A673 (cell line): ENCODE measurements around the gene PAOX. TPM values are rescaled to one million over a fixed set of nuclear protein-coding genes. Genes with fewer than 3 reads are reported as not detected.
A peak's percentile ranks its signal among the peaks of the same experiment; 100 is the strongest.

Experiments used
- Bru-seq: library from RNA; stranded (reverse); fragments of 400-500 nt; gene quantifications from one replicate; lab custom pipeline; 2021; lab: Mats Ljungman, UMichigan
- BruChase-seq, 2 experiments: library from RNA; stranded (reverse); fragments of 400-500 nt; gene quantifications; one replicate each; lab custom pipeline; 2021; lab: Mats Ljungman, UMichigan
- BruUV-seq: library from RNA; stranded (reverse); fragments of 400-500 nt; replicated peaks from 2 replicates; lab custom pipeline; 2021; lab: Mats Ljungman, UMichigan
- CTCF ChIA-PET: fragments of 300-600 bp; sonication (Branson Sonifier 250); formaldehyde crosslinking; loops from one replicate; lab custom pipeline; 2022; ENCODE audit warnings: antibody characterized with exemption; lab: Charles Lee
- POLR2A ChIA-PET: fragments of 300-600 bp; sonication (Branson Sonifier 250); formaldehyde crosslinking; loops from one replicate; lab custom pipeline; 2022; ENCODE audit warnings: antibody characterized with exemption; ENCODE audit not compliant: low non-redundant PET; lab: Charles Lee
- DNase-seq: peaks from one replicate; pipeline ENCODE4 v3.0.0-alpha.2; 2015; ENCODE audit warnings: low spot score
- H3K27ac ChIP-seq: fragments of 200-600 bp; sonication (generic); 2 replicates; pipeline ENCODE4 v1.5.1; 2016; ENCODE audit warnings: mixed run types, low read depth, mild to moderate bottlenecking, mixed read lengths, antibody characterized with exemption, low read length; ENCODE audit not compliant: poor library complexity, severe bottlenecking
- H3K27me3 ChIP-seq: fragments of 200-600 bp; sonication (generic); replicated peaks from 2 replicates; pipeline ENCODE4 v1.6.1; 2017; ENCODE audit warnings: mixed run types, low read depth, mild to moderate bottlenecking, mixed read lengths, antibody characterized with exemption, low read length; ENCODE audit not compliant: insufficient read depth, poor library complexity
- H3K36me3 ChIP-seq: fragments of 200-600 bp; sonication (generic); 2 replicates; pipeline ENCODE4 v1.6.1; 2016; ENCODE audit warnings: mixed run types, mild to moderate bottlenecking, mixed read lengths, antibody characterized with exemption, low read length; ENCODE audit not compliant: insufficient read depth, poor library complexity, severe bottlenecking
- H3K4me1 ChIP-seq: fragments of 200-600 bp; sonication (generic); 2 replicates; pipeline ENCODE4 v1.6.1; 2017; ENCODE audit warnings: mixed run types, mild to moderate bottlenecking, mixed read lengths, antibody characterized with exemption, low read length; ENCODE audit not compliant: insufficient read depth, poor library complexity, severe bottlenecking
- H3K4me3 ChIP-seq: fragments of 200-600 bp; sonication (generic); 2 replicates; pipeline ENCODE4 v1.5.1; 2016; ENCODE audit warnings: low read depth, mixed run types, mild to moderate bottlenecking, mixed read lengths, low read length; ENCODE audit not compliant: poor library complexity, severe bottlenecking
- H3K9me3 ChIP-seq: fragments of 200-600 bp; sonication (generic); 2 replicates; pipeline ENCODE4 v1.6.1; 2016; ENCODE audit warnings: mixed run types, low read depth, mild to moderate bottlenecking, mixed read lengths, antibody characterized with exemption, low read length; ENCODE audit not compliant: poor library complexity, severe bottlenecking
- CTCF ChIP-seq: fragments of 300-800, 200-600 bp; sonication (generic); conservative IDR thresholded peaks from 2 replicates; pipeline ENCODE4 v1.5.1; 2017; ENCODE audit warnings: low read depth, mild to moderate bottlenecking, antibody characterized with exemption, low read length, moderate library complexity, mixed read lengths
- EZH2 ChIP-seq: fragments of 200-600 bp; sonication (generic); IDR thresholded peaks from 2 replicates; pipeline ENCODE4 v1.6.1; 2017; ENCODE audit warnings: borderline replicate concordance, low read depth, mild to moderate bottlenecking, mixed read lengths, antibody characterized with exemption, low read length; ENCODE audit not compliant: poor library complexity, severe bottlenecking
- intact Hi-C: fragments of 100-400 bp; cut with micrococcal nuclease; formaldehyde crosslinking; loops from one replicate; pipeline ENCODE4 v1.10.0; 2022; ENCODE audit not compliant: unreplicated experiment
- long read RNA-seq: library from polyadenylated mRNA; stranded (forward); transcript quantifications from one replicate; pipeline ENCODE4 v2.0.0, GENCODE V29; 2022
- total RNA-seq: library from RNA; stranded (reverse); gene quantifications from 2 replicates; pipeline ENCODE4 v1.2.3, GENCODE V29; 2021

PAOX gene
- 0.92 and 2.1 TPM in 2 replicates for total RNA-seq
- Bru-seq, nascent RNA, result percentile 24 among the genes with signal in this experiment
- percentile 30 among the genes with signal in this experiment for BruChase-seq, experiment 1, labeled RNA remaining after a 2-hour chase
- percentile 25 among the genes with signal in this experiment for BruChase-seq, experiment 2, labeled RNA remaining after a 6-hour chase
- long read RNA-seq, partial matches to known transcripts, result 0 of 4 reads
- long read RNA-seq, other reads (novel, unspliced or antisense), result 0 of 4 reads

DNA sequence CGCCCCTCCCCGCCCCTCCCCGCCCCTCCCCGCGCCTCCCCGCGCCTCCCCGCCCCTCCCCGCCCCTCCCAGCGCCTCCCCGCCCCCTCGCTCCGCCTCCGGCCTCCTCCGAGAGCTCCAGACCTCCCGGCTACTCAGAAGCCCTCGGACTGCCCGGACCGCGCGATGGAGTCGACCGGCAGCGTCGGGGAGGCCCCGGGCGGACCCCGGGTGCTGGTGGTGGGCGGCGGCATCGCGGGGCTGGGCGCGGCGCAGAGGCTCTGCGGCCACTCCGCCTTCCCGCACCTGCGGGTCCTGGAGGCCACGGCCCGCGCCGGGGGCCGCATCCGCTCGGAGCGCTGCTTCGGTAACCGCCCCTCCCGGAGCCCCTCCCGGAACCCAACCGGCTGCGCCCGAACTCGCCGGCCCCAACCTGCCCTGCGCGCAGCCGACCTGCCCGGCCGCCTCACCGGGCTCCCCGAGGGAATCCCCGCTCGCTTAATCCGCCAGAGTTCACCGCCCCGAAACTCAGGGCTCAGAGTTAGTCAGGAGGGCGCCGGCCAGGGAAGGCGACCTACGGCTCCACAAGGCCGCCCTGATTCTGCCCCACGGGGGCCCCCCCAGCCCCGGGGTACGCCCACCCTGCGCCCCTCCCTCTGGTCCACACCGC is at the start of gene PAOX:
Gene PAOX (plus strand): TSS at position 111 of the 649 bp plus-strand sequence. CDS start 55 bp downstream, at position 166.
- intact Hi-C loops, result no loop called here
- DNase-seq, result no peak
- no peak within 1 kb of the TSS for H3K27ac ChIP-seq

DNA sequence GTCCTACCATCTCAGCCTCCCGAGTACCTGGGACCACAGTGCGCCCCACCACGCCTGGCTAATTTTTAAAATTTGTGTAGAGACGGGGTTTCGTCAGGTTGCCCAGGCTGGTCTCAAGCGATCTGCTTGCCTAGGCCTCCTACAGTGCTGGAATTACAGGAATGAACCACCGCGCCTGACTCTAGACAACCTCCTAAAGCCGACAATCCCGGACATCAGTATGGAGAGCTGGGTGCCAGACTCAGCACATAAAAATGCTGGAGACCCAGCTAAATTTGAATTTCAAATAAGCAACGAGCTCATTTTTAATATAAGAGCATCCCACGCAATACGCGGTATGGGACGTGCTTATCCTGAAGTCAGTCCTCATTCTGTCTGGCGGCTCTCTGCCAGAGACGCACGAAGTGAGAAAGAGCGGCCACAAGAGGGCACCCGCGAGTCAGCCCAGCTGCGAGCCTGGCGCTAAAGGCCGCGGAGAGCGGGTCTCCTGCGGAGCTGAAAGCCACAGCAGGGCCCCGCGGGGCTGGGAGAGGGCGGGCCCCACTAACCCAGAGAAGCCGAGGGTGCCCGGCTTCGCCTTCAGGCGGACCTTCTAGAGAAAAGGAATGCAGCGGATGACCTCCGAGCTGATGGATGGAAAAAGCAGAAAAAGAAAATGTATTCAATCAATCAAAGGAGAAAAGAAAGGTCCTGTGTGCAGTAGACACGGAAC is 49.4 kb upstream of the PAOX start:
- intact Hi-C loops, result loop anchor here (5.0 kb wide), 1 partner anchor 193 kb away; no protein-coding TSS in a partner anchor
- TF ChIP-seq EZH2 (no peak), CTCF (peak; percentile 98)
- no peaks in the 10 kb centered on the region for H3K36me3 ChIP-seq
- BruUV-seq, result no TSS peak
- H3K9me3 ChIP-seq, result no peaks in the 10 kb centered on the region
- no peak overlapping the region for H3K27ac ChIP-seq
- ChIA-PET CTCF (interaction anchor here (0.6 to 1.5 kb wide), 5 partner anchors 13 to 190 kb away, joined by 3 to 6 read pairs (median 4); partner anchors contain the start of gene PRAP1), POLR2A (no interaction called here)
- peak; percentile 93 for DNase-seq
- H3K4me1 ChIP-seq, result peaks cover 14% of the 10 kb centered on the region
- H3K27me3 ChIP-seq, result peaks cover 43% of the 10 kb centered on the region
- peak overlapping the region; percentile 21 for H3K4me3 ChIP-seq

More for the DNA sequence above, at the start of gene PAOX:
- ChIA-PET POLR2A (no interaction called here), CTCF (no interaction called here)
- no peak for TF ChIP-seq CTCF
- BruUV-seq, result no TSS peak
- peak within 1 kb of the TSS; percentile 64 for H3K4me3 ChIP-seq
- no peaks in the 10 kb centered on the region for H3K9me3 ChIP-seq
- peaks cover 5% of the 10 kb centered on the region for H3K4me1 ChIP-seq
- no peaks in the 10 kb centered on the region for H3K27me3 ChIP-seq
- no peaks in the 10 kb centered on the region for H3K36me3 ChIP-seq

GRCh38 chr10:133332936-133333699 is 45.9 kb upstream of the PAOX start:
- peaks cover 58% of the 10 kb centered on the region for H3K27me3 ChIP-seq
- no peak for DNase-seq
- intact Hi-C loops, result no loop called here
- no peak overlapping the region for H3K27ac ChIP-seq
- no TSS peak for BruUV-seq
- no peaks in the 10 kb centered on the region for H3K36me3 ChIP-seq
- no peak for TF ChIP-seq CTCF
- no peak for TF ChIP-seq EZH2
- H3K9me3 ChIP-seq, result no peaks in the 10 kb centered on the region
- CTCF ChIA-PET, result no interaction called here
- peaks cover 25% of the 10 kb centered on the region for H3K4me1 ChIP-seq
- POLR2A ChIA-PET, result no interaction called here
- H3K4me3 ChIP-seq, result no peak overlapping the region
